ENCODE data around the gene SBF2.
"Not testable (repeated sequence)": the region's sequence is repeated elsewhere in the genome, so short reads cannot be mapped to it uniquely, and the experiment has no call there.

Gene SBF2

DNA sequence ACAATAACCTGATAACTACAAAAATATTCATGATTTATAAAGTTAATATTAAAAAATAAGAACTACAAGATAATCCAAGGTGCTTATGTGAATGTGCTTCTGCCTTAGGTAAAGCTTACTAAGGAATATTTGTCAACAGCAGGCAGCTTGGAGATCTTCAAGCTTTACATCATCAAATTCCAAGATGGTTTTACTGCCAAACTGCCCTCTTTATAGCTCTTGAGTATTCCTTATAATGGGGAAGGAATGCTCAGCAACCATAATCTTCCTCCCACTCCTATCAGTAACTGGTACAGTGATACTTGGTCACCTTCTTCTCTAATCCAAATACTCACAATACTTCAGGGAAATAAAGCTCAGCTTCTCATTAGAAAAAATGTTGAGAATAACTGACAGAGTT, 30.1 kb downstream of the SBF2 start:
- DNase-seq (ENCODE audit: low read depth), result no peak
- TF ChIP-seq, protein P1, sequence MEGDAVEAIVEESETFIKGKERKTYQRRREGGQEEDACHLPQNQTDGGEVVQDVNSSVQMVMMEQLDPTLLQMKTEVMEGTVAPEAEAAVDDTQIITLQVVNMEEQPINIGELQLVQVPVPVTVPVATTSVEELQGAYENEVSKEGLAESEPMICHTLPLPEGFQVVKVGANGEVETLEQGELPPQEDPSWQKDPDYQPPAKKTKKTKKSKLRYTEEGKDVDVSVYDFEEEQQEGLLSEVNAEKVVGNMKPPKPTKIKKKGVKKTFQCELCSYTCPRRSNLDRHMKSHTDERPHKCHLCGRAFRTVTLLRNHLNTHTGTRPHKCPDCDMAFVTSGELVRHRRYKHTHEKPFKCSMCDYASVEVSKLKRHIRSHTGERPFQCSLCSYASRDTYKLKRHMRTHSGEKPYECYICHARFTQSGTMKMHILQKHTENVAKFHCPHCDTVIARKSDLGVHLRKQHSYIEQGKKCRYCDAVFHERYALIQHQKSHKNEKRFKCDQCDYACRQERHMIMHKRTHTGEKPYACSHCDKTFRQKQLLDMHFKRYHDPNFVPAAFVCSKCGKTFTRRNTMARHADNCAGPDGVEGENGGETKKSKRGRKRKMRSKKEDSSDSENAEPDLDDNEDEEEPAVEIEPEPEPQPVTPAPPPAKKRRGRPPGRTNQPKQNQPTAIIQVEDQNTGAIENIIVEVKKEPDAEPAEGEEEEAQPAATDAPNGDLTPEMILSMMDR (IDR thresholded peaks at IDR 0.05; ENCODE audit: low read depth, low read length, missing control alignments), result no peak
- H3K4me3 ChIP-seq (ENCODE audit: low read depth, low read length), result no peak overlapping the region

DNA sequence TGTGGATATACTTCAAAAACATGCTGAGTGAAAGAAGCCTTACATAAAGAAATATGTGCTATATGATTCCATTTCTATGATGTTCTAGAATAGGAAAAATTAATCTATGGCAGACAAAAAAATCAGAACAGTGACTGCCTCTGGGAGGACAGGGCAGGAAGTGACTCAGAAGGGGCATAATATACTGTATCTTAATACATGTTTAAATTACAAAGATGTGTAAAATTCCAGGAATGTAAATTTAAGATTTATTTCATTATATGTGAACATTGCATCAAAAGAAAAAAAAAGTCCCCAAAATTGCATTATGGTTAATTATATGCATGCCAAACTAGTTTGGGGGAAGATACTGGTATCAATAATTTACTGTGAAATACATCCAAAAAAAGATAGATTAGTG, 32.2 kb downstream of the SBF2 start:
- H3K4me3 ChIP-seq (ENCODE audit: low read depth, low read length), result no peak overlapping the region
- no peak for DNase-seq (ENCODE audit: low read depth)
- TF ChIP-seq, protein P1 (IDR thresholded peaks at IDR 0.05; ENCODE audit: low read depth, low read length, missing control alignments), result no peak

DNA sequence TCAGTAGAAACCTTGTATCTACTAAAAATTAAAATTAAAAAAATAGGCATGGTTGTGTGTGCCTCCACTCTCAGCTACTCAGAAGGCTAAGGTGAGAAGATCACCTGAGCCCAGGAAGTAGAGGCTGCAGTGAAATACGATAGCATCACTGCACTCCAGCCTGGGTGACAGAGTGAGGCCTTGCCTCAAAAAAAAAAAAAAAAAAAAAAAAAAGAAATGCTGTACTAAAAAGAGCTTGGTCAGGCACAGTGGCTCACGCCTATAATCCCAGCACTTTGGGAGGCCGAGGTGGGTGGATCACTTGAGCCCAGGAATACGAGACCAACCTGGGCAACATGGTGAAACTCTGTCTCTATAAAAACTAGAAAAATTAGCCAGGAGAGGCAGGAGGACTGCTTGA, 36.5 kb downstream of the SBF2 start:
- TF ChIP-seq, protein P1 (IDR thresholded peaks at IDR 0.05; ENCODE audit: low read depth, low read length, missing control alignments), result no peak
- no peak for DNase-seq (ENCODE audit: low read depth)

DNA sequence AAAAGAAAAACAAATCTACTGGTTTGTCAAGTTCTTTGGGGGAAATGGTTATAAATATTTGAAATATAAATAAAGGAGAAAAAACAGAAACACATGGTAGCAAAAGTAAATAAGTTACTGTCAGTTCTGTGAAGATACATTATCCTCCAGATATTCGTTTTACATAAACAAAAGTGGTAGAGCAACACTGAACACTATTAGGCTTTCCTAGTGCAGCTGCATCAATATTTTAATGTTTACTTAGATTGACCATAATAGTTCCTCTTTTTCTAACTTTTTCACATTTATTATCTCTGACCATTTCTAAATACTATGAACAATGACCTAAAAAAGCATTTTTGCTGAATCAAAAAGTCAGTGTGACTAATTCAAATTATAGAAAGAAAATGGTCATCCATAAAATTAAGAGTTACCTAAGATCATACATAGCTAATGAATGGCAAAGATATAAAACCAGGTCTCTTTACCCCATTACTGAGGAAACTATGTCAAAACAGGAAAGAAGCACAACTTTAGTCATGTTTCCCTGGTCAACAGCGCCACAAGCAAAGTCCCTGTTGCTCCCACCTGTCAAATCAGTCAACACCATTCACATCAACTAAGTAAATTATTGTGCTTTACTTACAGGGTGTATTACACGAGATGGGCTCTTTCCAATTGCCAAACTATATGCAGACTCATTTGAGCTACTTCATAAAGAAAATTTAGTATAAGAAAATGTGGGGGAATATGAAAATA, 38.5 kb downstream of the SBF2 start:
- TF ChIP-seq, protein P1 (IDR thresholded peaks at IDR 0.05; ENCODE audit: low read depth, low read length, missing control alignments), result no peak

More for the DNA sequence above, 36.5 kb downstream of the SBF2 start:
- H3K4me3 ChIP-seq (ENCODE audit: low read depth, low read length), result no peak overlapping the region

DNA sequence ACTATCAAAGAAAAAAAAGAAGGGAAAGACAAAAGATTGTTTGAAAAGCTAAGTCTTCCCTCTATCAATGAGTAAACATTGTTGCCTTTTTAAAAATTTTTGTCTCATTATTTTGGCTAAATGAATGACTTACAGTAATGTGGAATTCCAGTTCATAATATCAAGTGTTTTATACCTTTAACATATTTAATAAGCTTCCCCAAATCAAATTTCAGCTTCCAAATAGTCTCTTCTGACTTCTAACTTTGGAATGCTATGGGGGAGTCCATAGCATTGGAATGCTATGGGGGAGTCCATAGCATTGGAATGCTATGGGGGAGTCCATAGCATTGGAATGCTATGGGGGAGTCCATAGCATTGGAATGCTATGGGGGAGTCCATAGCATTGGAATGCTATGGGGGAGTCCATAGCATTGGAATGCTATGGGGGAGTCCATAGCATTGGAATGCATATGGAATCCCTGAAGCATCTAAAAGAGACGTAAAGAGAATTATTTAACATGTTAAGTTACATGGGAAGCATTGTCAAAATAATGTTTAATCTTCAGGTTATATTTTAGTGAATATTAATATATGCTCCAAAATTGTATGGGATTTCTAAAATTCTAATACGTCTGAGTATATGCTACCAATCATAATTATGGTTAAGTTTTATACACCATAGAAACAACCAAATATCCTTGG, 44.4 kb downstream of the SBF2 start:
- DNase-seq (ENCODE audit: low read depth); H3K4me3 ChIP-seq (ENCODE audit: low read depth, low read length): not testable (repeated sequence)

More for the DNA sequence above, 38.5 kb downstream of the SBF2 start:
- no peak for DNase-seq (ENCODE audit: low read depth)
- no peak overlapping the region for H3K4me3 ChIP-seq (ENCODE audit: low read depth, low read length)

DNA sequence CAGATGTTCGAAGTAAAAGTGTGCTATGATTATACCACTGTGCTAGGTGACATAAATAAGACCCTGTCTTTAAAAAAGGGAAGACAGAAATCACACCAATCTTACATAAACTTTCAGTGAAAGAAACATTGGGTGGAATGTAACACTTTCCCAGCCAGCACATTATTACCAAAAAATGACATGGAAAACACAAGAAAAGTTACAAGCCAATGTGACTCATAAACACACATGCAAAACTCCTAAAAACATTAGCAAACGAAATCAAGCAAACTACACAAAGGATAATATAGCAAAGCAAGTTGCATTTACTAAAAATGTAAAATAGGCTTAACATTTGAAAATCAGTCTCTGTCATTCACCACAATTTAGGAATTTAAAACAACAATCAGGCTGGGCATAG, 47.0 kb downstream of the SBF2 start:
- TF ChIP-seq, protein P1 (IDR thresholded peaks at IDR 0.05; ENCODE audit: low read depth, low read length, missing control alignments), result no peak
- no peak for DNase-seq (ENCODE audit: low read depth)
- no peak overlapping the region for H3K4me3 ChIP-seq (ENCODE audit: low read depth, low read length)

DNA sequence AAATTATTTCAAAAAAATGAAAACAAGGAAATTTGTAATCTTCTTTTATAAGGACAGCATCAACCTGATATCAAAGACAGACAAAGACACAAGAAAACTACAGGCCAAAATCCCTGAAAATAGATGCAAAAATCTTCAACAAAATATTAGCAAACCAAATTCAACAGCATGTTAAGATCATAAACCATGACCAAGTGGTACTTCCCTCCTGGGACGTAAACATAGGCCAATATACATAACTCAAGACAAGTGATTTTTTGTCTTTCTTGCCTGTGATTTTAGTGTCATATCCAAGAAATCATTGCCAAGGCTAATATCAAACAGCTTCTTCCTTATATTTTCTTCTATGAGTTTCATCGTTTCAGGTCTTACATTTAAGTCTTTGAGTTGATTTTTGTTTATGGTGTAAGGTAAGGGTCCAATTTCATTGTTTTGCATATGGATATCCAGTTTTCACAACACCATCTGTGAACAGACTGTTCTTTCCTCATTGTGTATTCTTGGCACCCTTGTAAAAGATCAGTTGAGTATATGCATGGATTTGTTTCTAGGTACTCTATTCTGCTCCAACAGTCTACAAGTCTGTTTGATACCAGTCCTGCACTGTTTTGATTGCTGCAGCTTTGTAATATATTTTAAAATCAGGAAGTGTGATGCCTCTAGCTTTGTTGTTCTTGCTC, 50.0 kb downstream of the SBF2 start:
- H3K4me3 ChIP-seq (ENCODE audit: low read depth, low read length), result no peak overlapping the region
- no peak for DNase-seq (ENCODE audit: low read depth)
- TF ChIP-seq, protein P1 (IDR thresholded peaks at IDR 0.05; ENCODE audit: low read depth, low read length, missing control alignments), result no peak
